Naive B cell (primary cell): ENCODE data around the gene CASP10. TPM values are rescaled to one million over a fixed set of nuclear protein-coding genes. Genes with fewer than 3 reads are reported as not detected.

Experiments
- polyA plus RNA-seq, 6 donors: library from polyadenylated mRNA; unstranded; fragments of 300-500 nt; fragmentation: Illumina TruSeq; gene quantifications; one replicate each; pipeline ENCODE4 v1.2.3, GENCODE V29; 2021; ENCODE audit warnings: low read depth in 6 of 6

Gene CASP10
- polyA plus RNA-seq, 6 donors from 2014 or later = 2.7 to 8.1 (median 4.7) TPM

Other genes with a start within 250 kb of the CASP10 start
- gene ORC2, start 219.5 kb upstream of the CASP10 start, polyA plus RNA-seq = 10 to 100 TPM in 3 of 6 donors, 1 to 10 TPM in 3; 4.3 to 11.8 (median 9.5) TPM
- 10 to 100 TPM; 12.3 to 24.6 (median 20.5) TPM for gene HYCC2, start 111.5 kb upstream of the CASP10 start, polyA plus RNA-seq
- gene NDUFB3, start 111.1 kb upstream of the CASP10 start, polyA plus RNA-seq = 100 to 1,000 TPM; 196 to 279 (median 251) TPM
- 10 to 100 TPM; 12.8 to 53.3 (median 46.8) TPM for gene CFLAR, start 67.0 kb upstream of the CASP10 start, polyA plus RNA-seq
- gene CASP8, start 77.4 kb downstream of the CASP10 start, polyA plus RNA-seq = 10 to 100 TPM; 16.7 to 49.6 (median 31.2) TPM
- gene FLACC1, start 174.2 kb downstream of the CASP10 start, polyA plus RNA-seq = 1 to 10 TPM in 5 of 6 donors, under 1 TPM in 1; 0.29 to 3.6 (median 2.2) TPM